ENCODE results near the gene ASCL1. TPM values are rescaled to one million over a fixed set of nuclear protein-coding genes. Genes with fewer than 3 reads are reported as not detected.

Gene ASCL1
- total and polyA plus RNA-seq, 10 of the 15 experiments (the other 5 are each of a cell fraction or from before 2014, with no cell fraction given), result 10.6 to 61.1 (median 20.5) TPM

DNA sequence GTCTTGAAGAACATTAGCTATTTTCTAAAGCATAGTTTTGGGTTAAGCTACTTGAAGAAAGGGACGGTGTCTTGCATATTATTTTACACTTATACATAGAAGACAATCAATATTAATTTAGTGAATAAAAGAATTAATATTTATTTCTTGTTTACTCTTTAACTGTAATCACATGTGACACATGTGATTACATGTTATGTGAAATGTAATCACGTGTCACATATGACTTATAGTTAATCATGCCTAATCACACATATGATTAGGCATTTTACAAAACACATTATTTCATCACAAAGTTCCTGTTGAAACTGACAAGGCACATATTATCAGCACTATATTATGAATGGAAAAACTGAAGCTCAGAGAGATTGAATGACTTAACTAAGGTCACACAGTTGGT, 45.2 kb upstream of the ASCL1 start:
- WGBS (ENCODE audit: insufficient coverage, insufficient replicate concordance, low lambda C conversion rate, missing lambda C conversion rate), result 14% methylated on average over 2 of the region's 2 CpGs
- ChIA-PET RAD21 (ENCODE audit: unreplicated experiment) (interaction anchor here (0.6 to 2.5 kb wide), 7 partner anchors 10 to 1639 kb away, joined by 3 to 9 read pairs (median 4); no protein-coding TSS in a partner anchor), POLR2A (interaction anchor here (1.0 to 1.6 kb wide), 3 partner anchors 11 to 24 kb away, joined by 3 to 7 read pairs (median 3); no protein-coding TSS in a partner anchor), SMC1A (ENCODE audit: uncharacterized antibody, unreplicated experiment) (interaction anchor here (0.9 to 3.3 kb wide), 10 partner anchors 9 to 635 kb away, joined by 3 to 34 read pairs (median 4); no protein-coding TSS in a partner anchor), CTCF (interaction anchor here (0.6 to 2.0 kb wide), 7 partner anchors 8 to 96 kb away, joined by 3 to 11 read pairs (median 4); no protein-coding TSS in a partner anchor)
- Histone ChIP-seq H3K36me3 (ENCODE audit: control insufficient read depth in 2 of 2, insufficient read depth in 2 of 2, low read length in 1 of 2) (no peaks in the 10 kb centered on the region), H3K4me3 (no peak overlapping the region), H3K4me1 (ENCODE audit: control insufficient read depth, insufficient read depth, low read length) (peaks cover 4% of the 10 kb centered on the region; the same call in 1 of the 2 replicates), H3K4me2 (ENCODE audit: control insufficient read depth, insufficient read depth) (no peak overlapping the region), H3K27me3 (replicated peaks in 1 of 2; ENCODE audit: control insufficient read depth in 2 of 2, insufficient read depth in 2 of 2, low read length in 1 of 2) (no peaks in the 10 kb centered on the region), H3K79me2 (ENCODE audit: control insufficient read depth, insufficient read depth, low read length) (no peaks in the 10 kb centered on the region), H3K9me3 (replicated peaks; ENCODE audit: control insufficient read depth, insufficient read depth, low read length) (no peaks in the 10 kb centered on the region; the same call in 2 of the 3 replicates), H4K20me1 (ENCODE audit: control insufficient read depth, insufficient read depth) (no peaks in the 10 kb centered on the region), H2AFZ (ENCODE audit: control insufficient read depth, low read depth, low read length) (no peak overlapping the region), H3K27ac (ENCODE audit: control insufficient read depth, insufficient read depth) (no peak overlapping the region), H3K9ac (ENCODE audit: control insufficient read depth, insufficient read depth, low read length) (no peak overlapping the region)
- intact Hi-C loops (cut with micrococcal nuclease; ENCODE audit: unreplicated experiment) (no loop called here), in situ Hi-C loops (cut with MboI) (no loop called here)
- no peak for FAIRE-seq
- TF ChIP-seq MAX (IDR thresholded peaks at IDR 0.05; ENCODE audit: low read depth, low read length) (no peak), SIN3A (IDR thresholded peaks at IDR 0.05; ENCODE audit: low read depth, low read length) (no peak), ZNF274 (IDR thresholded peaks at IDR 0.05; ENCODE audit: insufficient read depth, insufficient read length) (no peak), EGR1 (IDR thresholded peaks at IDR 0.05; ENCODE audit: borderline replicate concordance in 1 of 2, low read depth in 2 of 2, low read length in 2 of 2) (no peak), ATF2 (IDR thresholded peaks at IDR 0.05; ENCODE audit: low read length) (no peak), MEF2B (IDR thresholded peaks at IDR 0.05; ENCODE audit: partially characterized antibody, poor library complexity, severe bottlenecking) (no peak), BHLHE40 (IDR thresholded peaks at IDR 0.05; ENCODE audit: borderline replicate concordance in 1 of 2, low read depth in 2 of 2, low read length in 1 of 2) (no peak), CHD2 (IDR thresholded peaks at IDR 0.05; ENCODE audit: borderline replicate concordance, low read depth, low read length) (no peak)
- TF ChIP-seq, protein P1, sequence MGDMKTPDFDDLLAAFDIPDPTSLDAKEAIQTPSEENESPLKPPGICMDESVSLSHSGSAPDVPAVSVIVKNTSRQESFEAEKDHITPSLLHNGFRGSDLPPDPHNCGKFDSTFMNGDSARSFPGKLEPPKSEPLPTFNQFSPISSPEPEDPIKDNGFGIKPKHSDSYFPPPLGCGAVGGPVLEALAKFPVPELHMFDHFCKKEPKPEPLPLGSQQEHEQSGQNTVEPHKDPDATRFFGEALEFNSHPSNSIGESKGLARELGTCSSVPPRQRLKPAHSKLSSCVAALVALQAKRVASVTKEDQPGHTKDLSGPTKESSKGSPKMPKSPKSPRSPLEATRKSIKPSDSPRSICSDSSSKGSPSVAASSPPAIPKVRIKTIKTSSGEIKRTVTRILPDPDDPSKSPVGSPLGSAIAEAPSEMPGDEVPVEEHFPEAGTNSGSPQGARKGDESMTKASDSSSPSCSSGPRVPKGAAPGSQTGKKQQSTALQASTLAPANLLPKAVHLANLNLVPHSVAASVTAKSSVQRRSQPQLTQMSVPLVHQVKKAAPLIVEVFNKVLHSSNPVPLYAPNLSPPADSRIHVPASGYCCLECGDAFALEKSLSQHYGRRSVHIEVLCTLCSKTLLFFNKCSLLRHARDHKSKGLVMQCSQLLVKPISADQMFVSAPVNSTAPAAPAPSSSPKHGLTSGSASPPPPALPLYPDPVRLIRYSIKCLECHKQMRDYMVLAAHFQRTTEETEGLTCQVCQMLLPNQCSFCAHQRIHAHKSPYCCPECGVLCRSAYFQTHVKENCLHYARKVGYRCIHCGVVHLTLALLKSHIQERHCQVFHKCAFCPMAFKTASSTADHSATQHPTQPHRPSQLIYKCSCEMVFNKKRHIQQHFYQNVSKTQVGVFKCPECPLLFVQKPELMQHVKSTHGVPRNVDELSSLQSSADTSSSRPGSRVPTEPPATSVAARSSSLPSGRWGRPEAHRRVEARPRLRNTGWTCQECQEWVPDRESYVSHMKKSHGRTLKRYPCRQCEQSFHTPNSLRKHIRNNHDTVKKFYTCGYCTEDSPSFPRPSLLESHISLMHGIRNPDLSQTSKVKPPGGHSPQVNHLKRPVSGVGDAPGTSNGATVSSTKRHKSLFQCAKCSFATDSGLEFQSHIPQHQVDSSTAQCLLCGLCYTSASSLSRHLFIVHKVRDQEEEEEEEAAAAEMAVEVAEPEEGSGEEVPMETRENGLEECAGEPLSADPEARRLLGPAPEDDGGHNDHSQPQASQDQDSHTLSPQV (IDR thresholded peaks at IDR 0.05), result no peak
- TF ChIP-seq, protein P2, sequence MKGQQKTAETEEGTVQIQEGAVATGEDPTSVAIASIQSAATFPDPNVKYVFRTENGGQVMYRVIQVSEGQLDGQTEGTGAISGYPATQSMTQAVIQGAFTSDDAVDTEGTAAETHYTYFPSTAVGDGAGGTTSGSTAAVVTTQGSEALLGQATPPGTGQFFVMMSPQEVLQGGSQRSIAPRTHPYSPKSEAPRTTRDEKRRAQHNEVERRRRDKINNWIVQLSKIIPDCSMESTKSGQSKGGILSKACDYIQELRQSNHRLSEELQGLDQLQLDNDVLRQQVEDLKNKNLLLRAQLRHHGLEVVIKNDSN (IDR thresholded peaks at IDR 0.05; ENCODE audit: borderline replicate concordance, extremely low read length, insufficient read depth, low read depth, low read length), result no peak
- ATAC-seq, result no peak
- BruUV-seq (replicated peaks), result no TSS peak
- DNase-seq (ENCODE audit: low read depth, low spot score), result no peak
